SU-DHL-6 (cell line): ENCODE measurements around the gene SLC22A5.

Experiments used
- CTCF ChIP-seq: fragments of 200-600 bp; sonication (generic); IDR thresholded peaks from one replicate; pipeline ENCODE4 v1.5.1; 2017; ENCODE audit warnings: antibody characterized with exemption, mild to moderate bottlenecking, low read length, moderate library complexity; ENCODE audit not compliant: insufficient read depth, poor library complexity, severe bottlenecking
- EZH2phosphoT487 ChIP-seq: fragments of 200-600 bp; sonication (generic), shearing (Covaris generic); conservative IDR thresholded peaks from 2 replicates; pipeline ENCODE4 v1.6.1; 2018; ENCODE audit warnings: mild to moderate bottlenecking, antibody characterized with exemption, low read length, moderate library complexity, mixed read lengths

DNA sequence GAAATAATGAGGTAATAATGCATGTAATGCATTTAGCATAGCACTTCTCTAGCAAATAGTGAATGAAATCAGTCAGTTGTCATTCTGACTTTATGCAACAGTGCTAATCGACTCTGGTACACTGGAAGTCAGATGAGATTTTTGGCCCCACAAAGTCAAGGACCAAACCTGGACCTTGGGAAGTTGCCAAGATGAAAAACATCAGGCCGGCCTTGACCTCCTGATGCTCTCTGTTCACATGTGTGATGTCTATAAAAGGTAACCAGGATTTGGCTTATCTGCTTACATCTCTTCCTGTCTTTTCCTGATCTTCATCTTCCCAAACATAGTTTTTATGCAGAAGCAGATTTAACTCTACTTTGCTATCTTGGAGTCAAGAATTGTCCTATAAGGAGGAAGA, 39.5 kb downstream of the SLC22A5 start:
- TF ChIP-seq CTCF (no peak), EZH2phosphoT487 (no peak)
